C4-2B (cell line): ENCODE data around the gene WDR48.

Experiments
- ZFX ChIP-seq: fragments of 450-650 bp; IDR thresholded peaks from 2 replicates; pipeline ENCODE4 v1.6.1; 2017
- TF ChIP-seq, protein P1 (sequence below): fragments of 450-650 bp; conservative IDR thresholded peaks from 2 replicates; pipeline ENCODE4 v1.5.1; 2017; ENCODE audit warnings: mild to moderate bottlenecking

DNA sequence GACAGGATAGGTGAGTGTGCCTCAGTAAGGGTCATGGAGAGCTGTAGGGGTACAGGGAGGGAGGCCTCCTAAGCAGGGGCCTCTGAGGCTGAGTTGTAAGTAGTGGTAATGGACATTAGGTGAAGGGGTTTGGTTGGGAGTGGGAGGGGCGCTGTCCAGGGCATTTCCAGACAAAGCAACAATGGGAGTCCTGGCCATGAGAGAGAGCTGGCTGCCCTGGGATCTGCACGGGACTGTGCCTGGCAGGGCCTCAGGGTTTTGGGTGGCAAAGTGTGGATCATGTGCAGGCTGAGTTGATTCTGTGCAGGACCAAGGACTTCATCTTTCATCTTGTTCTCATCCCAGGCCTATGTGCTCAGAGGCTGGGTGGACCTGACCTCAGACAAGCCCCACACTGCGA lies 60.3 kb downstream of the WDR48 start:
- TF ChIP-seq, protein P1, sequence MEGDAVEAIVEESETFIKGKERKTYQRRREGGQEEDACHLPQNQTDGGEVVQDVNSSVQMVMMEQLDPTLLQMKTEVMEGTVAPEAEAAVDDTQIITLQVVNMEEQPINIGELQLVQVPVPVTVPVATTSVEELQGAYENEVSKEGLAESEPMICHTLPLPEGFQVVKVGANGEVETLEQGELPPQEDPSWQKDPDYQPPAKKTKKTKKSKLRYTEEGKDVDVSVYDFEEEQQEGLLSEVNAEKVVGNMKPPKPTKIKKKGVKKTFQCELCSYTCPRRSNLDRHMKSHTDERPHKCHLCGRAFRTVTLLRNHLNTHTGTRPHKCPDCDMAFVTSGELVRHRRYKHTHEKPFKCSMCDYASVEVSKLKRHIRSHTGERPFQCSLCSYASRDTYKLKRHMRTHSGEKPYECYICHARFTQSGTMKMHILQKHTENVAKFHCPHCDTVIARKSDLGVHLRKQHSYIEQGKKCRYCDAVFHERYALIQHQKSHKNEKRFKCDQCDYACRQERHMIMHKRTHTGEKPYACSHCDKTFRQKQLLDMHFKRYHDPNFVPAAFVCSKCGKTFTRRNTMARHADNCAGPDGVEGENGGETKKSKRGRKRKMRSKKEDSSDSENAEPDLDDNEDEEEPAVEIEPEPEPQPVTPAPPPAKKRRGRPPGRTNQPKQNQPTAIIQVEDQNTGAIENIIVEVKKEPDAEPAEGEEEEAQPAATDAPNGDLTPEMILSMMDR = no peak
- no peak for TF ChIP-seq ZFX
